Mononuclear cell (primary cell): ENCODE data around the gene EPHB2. TPM values are rescaled to one million over a fixed set of nuclear protein-coding genes. Genes with fewer than 3 reads are reported as not detected.
"Not testable (repeated sequence)": the region's sequence is repeated elsewhere in the genome, so short reads cannot be mapped to it uniquely, and the experiment has no call there.

Experiments
- H3K27me3 ChIP-seq: 2 replicates; pipeline ENCODE4 v1.6.0; 2011; ENCODE audit warnings: low read length, control low read depth; ENCODE audit not compliant: insufficient read depth
- H3K4me1 ChIP-seq: 2 replicates; pipeline ENCODE4 v1.5.1; 2011; ENCODE audit warnings: mild to moderate bottlenecking, low read length, control low read depth; ENCODE audit not compliant: insufficient read depth
- H3K4me3 ChIP-seq: 2 replicates; pipeline ENCODE4 v1.5.1; 2011; ENCODE audit warnings: mild to moderate bottlenecking, low read length, moderate library complexity
- H3K9me3 ChIP-seq: 2 replicates; pipeline ENCODE4 v1.5.1; 2011; ENCODE audit warnings: low read depth, mild to moderate bottlenecking, control low read depth, low read length
- total RNA-seq: library from RNA; depleted of rRNA; stranded (reverse); fragments of >200 nt; gene quantifications from one replicate; pipeline ENCODE4 v1.2.3, GENCODE V29; 2012

The EPHB2 gene
- total RNA-seq, 1 donor = 1.0 TPM

DNA sequence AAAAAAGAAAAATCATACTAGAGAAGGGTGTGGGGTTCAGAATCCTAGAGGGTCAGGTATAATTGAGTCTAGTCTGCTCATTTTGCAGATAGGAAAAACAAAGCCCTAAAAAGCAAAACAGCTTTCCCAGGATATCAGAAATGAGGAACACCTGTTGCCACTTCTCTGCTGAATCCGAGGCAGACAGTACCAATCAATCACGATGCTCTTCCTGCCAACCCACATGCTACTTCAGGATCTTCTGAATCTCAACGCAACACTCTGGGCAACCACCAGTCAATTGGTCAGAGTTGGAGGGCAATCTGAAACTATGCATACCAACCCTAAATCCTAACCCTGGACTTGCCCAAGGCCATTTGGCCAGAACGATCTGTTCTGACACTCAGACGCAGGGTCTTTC lies 128.3 kb downstream of the EPHB2 start:
- Histone ChIP-seq H3K27me3 (no peaks in the 10 kb centered on the region), H3K4me1 (no peaks in the 10 kb centered on the region), H3K9me3 (no peaks in the 10 kb centered on the region)

DNA sequence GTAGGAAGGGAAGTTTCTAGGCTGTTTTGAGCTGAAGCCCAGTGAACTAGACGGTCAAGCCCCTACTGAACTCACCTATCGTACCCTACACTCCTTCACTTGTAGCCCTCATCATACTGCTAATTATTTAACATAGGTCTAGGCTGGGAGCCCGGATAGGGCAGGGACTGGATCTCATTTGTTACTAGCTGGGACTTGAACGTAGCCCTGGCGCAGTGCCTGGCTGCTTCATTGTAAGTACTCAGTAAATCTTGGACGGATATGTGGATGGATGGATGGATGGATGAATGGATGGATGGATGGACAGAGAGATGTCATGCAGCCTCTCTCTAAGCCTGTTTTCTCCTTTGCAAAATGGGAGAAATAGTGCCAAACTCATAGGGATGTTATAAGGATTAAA lies 129.2 kb downstream of the EPHB2 start:
- Histone ChIP-seq H3K4me3 (no peak overlapping the region), H3K9me3 (no peaks in the 10 kb centered on the region), H3K27me3 (no peaks in the 10 kb centered on the region), H3K4me1 (no peaks in the 10 kb centered on the region)

More for the DNA sequence above, 128.3 kb downstream of the EPHB2 start:
- no peak overlapping the region for H3K4me3 ChIP-seq

DNA sequence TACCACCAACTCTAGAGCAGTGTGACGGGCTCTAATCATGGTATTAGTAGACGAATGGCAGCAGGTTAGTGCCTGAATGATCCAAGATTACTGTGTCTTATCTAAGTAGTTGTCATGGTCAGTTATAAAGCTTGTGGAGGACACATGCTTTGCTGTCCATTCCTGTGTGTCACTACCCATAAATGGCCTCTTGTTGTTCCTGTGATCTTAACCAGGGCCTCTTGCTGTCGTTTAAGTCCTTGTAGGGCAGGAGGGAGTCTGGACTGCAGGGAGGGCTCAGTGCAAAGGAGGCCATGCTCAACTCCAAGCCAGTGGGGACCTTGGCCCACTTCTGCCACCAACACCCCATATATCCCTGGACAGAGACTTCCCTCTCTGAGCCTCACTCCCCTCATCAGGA lies 130.5 kb downstream of the EPHB2 start:
- Histone ChIP-seq H3K4me1 (peaks cover 3% of the 10 kb centered on the region), H3K27me3 (no peaks in the 10 kb centered on the region), H3K9me3 (no peaks in the 10 kb centered on the region), H3K4me3 (no peak overlapping the region)

DNA sequence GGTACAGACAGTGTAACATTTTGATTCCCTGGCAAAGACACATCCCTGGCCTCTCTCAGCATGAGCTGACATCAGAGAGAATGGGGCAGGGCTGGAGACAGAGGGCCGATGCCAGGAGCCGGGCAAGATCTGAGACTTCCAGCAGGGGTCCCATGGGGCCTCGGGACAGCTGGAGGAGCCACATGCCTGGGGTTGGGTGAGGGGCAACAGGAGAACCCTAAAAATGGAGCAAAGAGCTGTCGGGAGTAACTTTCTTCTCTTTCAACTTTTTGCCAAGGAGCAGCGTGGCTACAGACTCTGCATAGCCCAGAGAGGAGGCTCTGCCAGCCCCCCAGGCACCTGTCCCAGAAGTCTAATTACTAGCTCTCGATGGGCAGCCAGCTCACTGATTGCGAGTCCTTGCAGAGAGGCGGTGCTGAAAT lies 131.2 kb downstream of the EPHB2 start:
- Histone ChIP-seq H3K27me3 (no peaks in the 10 kb centered on the region), H3K4me1 (peaks cover 11% of the 10 kb centered on the region), H3K4me3 (no peak overlapping the region), H3K9me3 (no peaks in the 10 kb centered on the region)

DNA sequence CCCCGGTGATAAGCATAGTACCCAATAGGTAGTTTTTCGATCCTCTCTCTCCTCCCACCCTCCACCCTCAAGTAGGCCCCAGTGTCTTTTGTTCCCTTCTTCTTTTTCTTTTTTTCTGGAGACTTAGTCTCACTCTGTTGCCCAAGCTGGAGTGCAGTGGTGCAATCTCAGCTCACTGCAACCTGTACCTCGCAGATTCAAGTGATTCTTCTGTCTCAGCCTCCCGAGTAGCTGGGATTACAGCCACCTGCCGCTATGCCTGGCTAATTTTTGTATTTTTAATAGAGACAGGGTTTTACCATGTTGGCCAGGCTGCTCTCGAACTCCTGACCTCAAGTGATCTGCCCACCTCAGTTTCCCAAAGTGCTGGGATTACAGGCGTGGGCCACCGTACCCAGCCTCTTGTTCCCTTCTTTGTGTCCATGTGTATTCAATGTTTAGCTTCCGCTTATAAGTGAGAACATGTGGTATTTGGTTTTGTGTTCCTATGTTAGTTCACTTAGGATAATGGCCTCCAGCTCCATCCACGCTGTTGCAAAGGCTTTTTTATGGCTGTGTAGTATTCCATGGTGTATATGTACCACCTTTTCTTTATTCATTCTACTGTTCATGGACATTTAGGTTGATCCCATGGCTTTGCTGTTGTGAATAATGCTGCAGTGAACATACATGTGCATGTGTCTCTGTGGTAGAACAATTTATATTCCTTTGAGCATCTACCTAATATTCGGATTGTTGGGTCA lies 133.0 kb downstream of the EPHB2 start:
- not testable (repeated sequence) for H3K27me3 ChIP-seq, H3K9me3 ChIP-seq, H3K4me3 ChIP-seq
- peaks cover 13% of the 10 kb centered on the region for H3K4me1 ChIP-seq

DNA sequence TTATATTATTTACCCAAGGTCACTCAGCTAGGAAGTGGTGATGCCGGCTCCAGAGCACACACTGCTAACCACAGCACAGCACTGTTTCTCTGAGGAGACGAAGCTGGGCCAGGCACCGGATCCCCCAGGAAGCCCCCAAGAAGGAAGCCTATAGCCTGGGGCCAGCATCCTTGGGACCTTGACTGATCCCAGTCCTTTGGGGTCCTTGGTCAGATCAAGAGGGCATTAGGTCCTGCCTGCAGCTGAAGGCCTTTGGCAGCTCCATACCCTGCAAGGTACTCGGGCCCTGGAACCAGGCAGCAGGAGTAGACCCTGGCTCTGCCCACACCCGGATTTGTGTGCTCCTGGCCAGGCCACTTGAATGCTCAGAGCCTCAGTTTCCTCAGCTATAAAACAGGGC lies 134.0 kb downstream of the EPHB2 start:
- H3K27me3 ChIP-seq = no peaks in the 10 kb centered on the region
- H3K4me1 ChIP-seq = peaks cover 13% of the 10 kb centered on the region
- no peak overlapping the region for H3K4me3 ChIP-seq
- H3K9me3 ChIP-seq = no peaks in the 10 kb centered on the region

DNA sequence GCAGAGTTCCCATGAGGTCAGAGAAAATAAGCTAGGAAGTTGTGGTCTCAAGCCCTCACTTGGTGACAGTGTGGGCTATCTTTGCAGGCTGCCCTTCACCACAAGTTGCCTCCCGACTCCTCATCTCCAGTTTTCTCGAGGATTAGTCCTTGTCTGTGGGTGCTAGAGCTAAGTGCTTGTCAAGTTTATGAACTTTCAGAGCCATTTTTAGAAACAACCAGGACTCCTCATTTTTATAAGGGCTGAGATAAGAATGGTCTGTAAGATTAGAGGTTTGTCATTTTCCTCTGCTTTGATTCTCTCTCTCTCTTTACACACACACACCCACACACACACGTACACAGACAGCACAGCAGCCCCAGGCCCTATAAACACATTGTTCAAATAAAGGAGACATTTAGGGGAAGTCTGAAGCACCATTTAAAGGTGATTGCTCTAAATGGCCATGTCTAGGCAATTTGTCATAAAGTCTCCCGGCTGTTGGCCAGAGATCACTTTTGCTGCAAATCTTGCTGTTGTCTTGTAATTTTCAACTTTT lies 134.8 kb downstream of the EPHB2 start:
- peaks cover 13% of the 10 kb centered on the region for H3K4me1 ChIP-seq
- no peaks in the 10 kb centered on the region for H3K9me3 ChIP-seq
- no peak overlapping the region for H3K4me3 ChIP-seq
- H3K27me3 ChIP-seq = no peaks in the 10 kb centered on the region

DNA sequence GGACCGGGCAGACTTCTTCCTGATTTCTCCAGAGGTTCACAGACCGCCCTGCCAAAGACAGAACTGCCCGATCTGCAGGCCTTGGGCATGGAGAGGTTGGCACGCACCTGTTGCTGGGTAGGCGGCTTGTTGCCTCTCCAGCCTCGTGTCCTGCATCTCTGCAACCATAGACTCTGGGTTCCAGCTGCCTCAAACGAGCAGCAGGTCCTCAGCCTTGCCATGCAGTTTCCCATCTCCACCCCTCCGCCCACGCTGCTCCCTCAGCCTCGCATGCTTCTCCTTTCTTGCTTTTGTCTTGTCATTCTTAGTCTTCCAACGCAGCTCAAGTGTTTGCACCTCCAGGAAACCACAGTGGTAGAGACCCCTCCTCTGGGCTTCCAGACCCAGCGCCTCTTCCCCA lies 135.8 kb downstream of the EPHB2 start:
- H3K4me1 ChIP-seq = peaks cover 13% of the 10 kb centered on the region
- no peaks in the 10 kb centered on the region for H3K27me3 ChIP-seq
- H3K9me3 ChIP-seq = no peaks in the 10 kb centered on the region
- no peak overlapping the region for H3K4me3 ChIP-seq

DNA sequence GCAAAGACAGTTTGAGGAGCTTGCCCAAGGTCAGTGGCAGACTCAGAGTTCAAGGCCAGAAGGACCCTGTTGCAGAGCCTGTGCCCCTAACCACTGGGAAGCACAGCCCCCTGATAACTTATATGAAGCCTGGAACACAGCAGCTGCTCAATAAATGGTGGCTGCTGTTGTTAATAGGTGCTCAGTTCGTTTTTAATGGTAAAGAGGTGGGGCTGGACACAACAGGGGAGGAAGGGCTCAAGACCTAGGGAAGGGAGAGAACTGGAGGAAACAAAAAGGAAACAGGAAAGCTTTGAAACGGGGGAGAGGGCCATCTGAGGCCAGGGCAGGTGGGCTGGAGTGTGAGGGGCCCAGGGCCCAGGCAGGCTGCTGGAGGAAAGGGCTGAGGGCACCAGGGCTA lies 136.6 kb downstream of the EPHB2 start:
- Histone ChIP-seq H3K27me3 (no peaks in the 10 kb centered on the region), H3K4me1 (peaks cover 13% of the 10 kb centered on the region), H3K4me3 (no peak overlapping the region)

DNA sequence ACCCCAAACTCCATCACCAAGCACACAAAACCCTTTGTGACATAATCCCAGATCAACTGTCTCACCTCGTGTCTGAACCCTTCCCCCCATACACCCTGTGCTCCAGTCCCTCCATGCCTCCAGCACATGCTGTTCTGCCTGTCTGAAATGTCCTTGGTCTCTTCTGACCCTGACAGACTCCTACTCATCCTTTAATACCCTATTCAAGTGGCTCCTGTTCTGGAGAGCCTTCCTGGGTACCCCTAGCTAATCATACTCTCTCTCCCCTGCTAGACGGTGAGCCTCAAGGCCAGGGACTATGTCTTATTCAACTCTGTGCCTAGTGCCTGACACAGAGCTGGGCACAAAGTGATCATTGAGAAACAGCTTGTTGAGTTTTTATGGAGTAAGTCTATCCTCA lies 137.1 kb downstream of the EPHB2 start:
- Histone ChIP-seq H3K27me3 (no peaks in the 10 kb centered on the region), H3K9me3 (no peaks in the 10 kb centered on the region), H3K4me1 (peaks cover 13% of the 10 kb centered on the region), H3K4me3 (no peak overlapping the region)

More for the DNA sequence above, 136.6 kb downstream of the EPHB2 start:
- no peaks in the 10 kb centered on the region for H3K9me3 ChIP-seq

DNA sequence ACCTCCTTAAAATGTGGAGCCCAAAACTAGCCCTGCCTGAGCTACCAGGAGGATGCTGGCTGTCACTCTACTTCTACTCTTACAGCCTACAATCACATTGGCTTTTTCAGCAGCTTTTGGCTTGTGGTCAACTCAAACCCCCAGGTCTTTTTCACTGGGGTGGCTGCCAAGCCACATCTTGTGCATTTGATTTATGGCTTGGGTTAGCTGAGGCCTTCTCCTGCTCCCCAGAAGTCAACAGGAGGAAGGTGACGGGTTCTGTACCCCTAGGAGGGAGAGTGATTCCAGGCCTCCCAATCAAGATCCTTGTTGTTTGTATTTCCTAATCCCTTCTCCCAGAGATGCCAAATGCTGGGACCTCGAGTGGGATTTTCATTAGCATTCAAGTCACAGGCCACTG lies 137.8 kb downstream of the EPHB2 start:
- peaks cover 13% of the 10 kb centered on the region for H3K4me1 ChIP-seq
- no peaks in the 10 kb centered on the region for H3K27me3 ChIP-seq
- H3K4me3 ChIP-seq = no peak overlapping the region
- no peaks in the 10 kb centered on the region for H3K9me3 ChIP-seq

DNA sequence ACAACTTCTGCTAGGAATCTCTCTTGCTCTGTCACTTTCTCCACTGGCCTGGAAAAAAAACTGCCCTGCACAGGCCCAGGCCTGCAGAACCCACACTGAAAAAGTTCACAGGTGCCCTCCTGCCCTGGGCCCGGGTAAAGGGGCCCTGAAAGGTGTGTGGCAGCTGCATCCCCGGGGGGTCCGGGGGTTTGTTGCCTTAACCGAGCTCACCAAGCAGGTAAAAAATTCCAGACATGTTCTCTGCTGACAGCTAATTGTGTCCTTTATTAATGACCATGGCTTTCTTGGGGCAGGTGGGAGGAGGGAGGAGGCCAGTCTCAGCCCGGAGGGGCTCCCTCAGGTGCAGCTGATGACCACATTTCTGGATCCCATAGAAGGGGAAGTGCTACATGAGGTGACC lies 139.1 kb downstream of the EPHB2 start:
- Histone ChIP-seq H3K4me3 (no peak overlapping the region), H3K9me3 (no peaks in the 10 kb centered on the region), H3K27me3 (no peaks in the 10 kb centered on the region), H3K4me1 (peaks cover 13% of the 10 kb centered on the region)

DNA sequence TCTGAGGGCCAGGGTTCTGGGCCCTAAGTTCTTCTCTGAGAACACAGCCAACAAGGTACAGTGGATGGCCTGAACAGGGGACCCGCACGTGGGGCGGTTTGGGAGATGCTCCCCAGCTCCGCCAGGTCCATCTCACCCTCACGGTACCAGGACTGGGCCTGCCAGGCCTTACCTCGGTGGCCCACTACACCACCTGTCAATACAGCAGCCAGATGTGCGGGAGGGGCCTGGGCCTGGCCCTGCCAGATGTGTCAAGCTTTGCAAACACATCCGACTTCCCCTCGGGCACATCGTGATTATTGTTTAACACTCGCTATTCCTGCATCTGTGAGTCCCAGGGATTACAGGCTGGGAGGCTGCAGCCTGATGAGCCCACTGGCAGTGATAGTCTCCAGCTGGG lies 139.6 kb downstream of the EPHB2 start:
- no peaks in the 10 kb centered on the region for H3K9me3 ChIP-seq
- H3K27me3 ChIP-seq = no peaks in the 10 kb centered on the region
- peaks cover 13% of the 10 kb centered on the region for H3K4me1 ChIP-seq
- H3K4me3 ChIP-seq = no peak overlapping the region

DNA sequence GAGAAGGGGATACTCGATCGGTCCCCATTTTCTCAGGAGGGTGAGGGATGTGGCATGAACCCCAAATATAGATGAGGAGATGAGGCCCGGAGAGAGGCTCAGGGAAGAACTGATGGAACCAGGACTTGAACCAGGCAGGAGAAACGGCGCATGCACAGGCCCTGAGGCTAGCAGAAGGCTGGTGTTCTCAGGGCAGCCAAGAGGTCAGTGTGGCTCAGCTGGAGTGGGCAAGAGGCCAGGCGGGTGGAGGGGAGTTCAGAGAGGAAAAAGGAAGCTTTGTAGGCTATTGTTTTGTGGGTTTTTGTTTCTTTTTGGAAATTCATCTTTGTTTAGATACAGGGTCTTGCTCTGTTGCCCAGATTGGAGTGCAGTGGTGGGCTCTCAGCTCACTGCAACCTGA lies 140.0 kb downstream of the EPHB2 start:
- Histone ChIP-seq H3K9me3 (no peaks in the 10 kb centered on the region), H3K4me1 (peaks cover 13% of the 10 kb centered on the region), H3K27me3 (no peaks in the 10 kb centered on the region), H3K4me3 (no peak overlapping the region)

DNA sequence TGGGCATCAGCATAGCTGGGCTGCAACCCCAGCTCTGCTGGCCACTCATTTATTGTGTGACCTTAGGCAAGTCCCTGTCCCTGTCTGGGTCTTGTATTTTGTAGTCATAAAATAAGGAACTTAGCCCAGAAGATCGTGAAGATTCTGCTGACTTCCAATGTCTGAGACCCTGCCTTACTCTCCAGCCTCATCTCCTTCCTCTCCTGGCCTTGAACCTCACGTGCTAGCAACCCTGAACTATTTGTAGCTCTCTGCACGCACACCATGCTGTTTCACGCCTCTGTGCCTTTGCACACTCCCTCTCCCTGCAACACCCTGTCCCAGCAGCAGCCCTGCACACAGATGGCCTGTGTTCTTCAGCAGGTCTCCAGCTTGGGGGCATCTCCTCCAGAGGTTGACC lies 140.9 kb downstream of the EPHB2 start:
- Histone ChIP-seq H3K4me1 (peaks cover 6% of the 10 kb centered on the region), H3K9me3 (no peaks in the 10 kb centered on the region), H3K4me3 (no peak overlapping the region), H3K27me3 (no peaks in the 10 kb centered on the region)

DNA sequence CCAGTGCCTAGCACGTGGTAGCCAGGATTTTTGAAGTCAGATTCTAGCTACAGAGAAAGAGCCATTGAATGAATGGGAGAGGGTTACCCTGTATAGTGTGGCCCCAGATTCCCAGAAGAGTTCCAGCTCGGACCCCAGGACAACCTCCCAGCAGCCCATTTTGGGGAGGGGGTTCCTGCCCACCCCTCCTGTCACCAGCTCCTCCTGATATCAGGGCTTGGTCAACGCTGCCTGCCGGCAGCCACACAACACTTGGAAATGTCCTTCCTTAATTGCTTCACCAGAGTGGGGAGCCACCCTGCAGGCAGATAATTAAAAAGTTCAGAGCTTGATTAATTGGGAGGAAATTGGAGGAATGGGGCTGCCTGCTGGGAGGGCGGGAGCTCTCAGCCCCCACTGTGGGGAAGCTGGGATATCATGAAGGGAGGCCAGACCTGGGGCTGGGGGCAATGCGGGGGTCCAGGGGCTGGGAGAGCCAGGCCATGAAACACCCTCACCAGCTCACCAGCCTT lies 141.6 kb downstream of the EPHB2 start:
- Histone ChIP-seq H3K27me3 (no peaks in the 10 kb centered on the region), H3K4me3 (no peak overlapping the region), H3K9me3 (no peaks in the 10 kb centered on the region), H3K4me1 (no peaks in the 10 kb centered on the region)
